GM21526 (cell line): ENCODE results near the gene VGLL4.
"Not testable (repeated sequence)": the region's sequence is repeated elsewhere in the genome, so short reads cannot be mapped to it uniquely, and the experiment has no call there.

Experiments
- ATAC-seq: cut with Tn5 transposase; IDR thresholded peaks from one replicate; pipeline ENCODE4 v1.9.1; 2021; ENCODE audit warnings: moderate library complexity; ENCODE audit not compliant: unreplicated experiment, low FRiP score

The VGLL4 gene

DNA sequence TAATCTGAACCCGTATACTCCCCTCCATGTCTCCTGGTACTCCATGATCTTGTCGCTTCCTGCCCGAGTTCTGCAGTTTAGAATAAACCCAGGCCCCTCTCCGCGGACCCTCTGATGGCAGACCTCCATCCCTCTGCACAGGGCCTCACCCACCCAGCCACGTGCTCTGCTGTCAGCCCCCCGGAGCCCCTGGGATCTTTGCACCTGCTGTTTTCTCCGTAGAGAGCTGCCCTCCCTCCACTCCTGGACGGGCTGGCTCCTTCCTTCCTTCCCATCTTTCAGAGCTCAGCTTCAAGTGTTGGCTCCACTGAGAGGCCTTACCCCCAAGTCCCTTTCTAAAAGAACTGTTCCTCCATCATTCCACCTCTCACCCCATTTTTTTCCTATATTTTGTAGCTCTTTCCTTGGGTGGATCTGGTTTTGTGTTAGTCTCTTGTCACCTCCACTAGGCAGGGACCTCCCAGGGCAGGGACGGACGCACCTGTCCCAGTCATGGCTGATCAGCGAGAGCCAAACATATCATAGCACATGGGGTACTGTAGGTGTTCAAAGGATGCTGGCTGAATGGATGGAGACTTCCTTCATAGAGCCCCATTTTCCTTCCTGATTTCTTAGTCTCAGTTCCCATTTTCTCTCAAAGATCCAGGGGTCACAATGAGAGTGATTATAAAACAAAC is 106.6 kb downstream of the VGLL4 start:
- no peak for ATAC-seq

DNA sequence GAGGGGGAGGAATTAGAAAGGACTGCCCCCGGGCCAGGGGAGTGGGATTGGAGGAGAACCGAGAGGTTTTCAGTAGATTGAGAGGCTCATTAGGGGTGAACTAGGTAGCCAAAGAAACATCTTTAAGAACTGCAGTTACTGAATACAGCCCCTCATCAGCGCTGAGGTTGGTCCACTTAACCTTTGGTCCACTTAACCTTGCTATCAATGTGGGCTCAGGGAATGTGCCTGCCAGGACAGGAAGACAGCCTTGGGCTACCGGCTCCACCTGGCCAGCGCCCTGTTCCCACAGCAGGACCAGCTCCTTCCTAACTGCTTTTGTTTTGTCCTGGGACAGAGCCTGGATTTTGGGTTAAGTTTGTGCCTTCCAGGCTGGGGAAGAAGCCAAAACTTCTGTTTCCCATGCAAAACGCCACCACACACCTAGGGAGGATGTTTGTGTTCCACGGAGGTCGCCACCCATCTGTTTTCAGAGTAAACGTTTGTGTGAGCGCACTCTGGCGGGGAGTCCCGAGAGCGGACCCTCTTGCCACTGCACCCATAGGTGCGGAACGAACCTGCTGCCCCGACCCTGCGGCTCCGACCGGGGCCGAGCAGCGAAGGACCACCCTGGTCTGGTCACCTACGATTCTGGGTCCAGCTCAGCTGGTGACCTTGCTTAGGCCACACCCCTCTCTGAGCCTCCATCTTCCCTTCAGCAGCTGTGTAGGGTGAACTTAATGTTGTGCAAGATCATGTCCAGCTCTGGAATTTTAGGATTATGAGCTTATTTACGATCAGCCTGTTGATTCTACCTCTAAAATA is 107.4 kb downstream of the VGLL4 start:
- no peak for ATAC-seq

DNA sequence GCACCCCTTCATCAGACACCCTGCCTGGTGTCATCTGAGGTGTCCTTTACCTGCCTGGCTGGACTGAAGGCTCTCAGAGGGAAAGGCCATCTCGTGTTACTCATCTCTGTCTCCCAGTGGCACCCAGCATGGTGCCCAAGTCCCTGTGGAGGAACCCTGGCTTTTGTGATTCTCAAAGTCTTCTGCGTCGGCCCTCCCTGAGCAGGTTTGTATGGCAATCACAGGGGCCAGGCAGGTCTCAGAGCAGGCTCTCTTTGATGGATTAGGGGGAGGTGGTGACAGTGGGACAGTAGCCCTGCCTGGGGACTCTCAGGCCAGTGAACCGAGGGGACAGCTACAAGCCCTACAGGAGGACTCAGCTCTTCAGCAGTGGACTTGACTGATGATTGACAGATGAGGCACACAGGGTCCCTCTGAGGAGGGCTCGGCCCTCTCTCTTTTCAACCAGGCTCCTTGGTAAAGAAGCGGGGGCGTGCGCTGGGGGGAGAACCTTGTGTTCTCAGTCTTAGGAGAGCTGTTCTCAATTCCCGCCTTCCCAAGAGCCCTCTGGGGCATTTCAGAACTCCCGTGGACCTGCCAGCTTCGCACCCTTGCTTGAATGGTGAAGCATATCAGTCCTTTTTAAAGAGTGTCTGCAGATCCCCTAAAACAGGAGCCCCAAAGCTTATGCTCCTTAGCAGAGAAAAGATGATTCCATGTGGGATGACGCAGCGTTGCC is 108.3 kb downstream of the VGLL4 start:
- ATAC-seq: no peak

DNA sequence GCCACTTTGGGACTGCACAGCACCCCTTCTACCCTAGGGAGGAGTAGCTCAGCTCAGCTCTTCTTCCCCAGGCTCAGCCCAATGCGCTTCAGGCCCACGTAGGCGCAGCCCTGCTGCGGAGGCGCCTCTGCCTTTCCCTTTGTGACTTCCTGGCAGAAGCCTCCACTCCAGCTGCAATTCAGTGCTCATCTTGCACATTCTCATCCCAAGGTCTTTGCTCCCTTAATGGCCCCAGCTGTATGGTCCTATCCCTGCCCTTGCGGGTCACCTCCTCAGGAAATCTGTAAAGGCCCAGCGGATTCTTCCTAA is 109.0 kb downstream of the VGLL4 start:
- ATAC-seq: no peak

DNA sequence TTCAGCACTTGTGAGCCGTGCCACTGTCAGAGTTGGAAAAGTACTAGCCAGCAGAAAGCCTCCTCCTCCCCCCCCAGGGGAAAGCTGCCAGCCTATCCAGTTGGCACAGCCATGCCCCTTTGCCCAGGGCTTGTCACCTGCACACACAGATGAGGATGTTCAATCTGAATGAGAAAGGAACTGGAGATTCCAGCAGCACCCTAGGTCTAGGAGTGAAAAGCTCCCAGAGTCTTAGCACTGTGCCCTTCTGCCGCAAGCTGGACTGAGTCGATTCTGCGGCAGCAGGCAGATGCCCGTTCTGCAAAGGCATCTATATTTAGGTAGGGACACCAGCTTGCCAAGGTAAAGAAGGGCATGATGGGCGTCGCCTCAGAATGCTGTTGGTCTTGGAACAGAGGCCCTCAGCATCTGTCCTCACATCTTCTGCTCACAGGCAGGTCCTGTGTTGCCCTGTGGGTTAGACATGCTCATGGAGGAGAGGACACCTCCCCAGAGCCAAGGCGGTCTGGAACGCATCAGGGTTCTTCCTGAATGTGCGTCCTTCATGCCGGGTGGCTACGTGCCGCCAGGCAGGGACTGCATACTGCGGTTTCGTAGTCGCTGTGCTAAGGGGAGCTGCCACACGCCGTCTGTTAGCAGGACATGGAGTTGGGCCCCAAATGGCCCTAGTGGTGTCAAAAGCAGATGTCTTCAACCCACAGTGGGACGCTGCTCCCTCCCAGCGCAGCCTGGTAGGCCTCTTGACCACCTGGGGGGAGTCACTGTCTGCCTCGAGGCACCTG is 109.5 kb downstream of the VGLL4 start:
- no peak for ATAC-seq

DNA sequence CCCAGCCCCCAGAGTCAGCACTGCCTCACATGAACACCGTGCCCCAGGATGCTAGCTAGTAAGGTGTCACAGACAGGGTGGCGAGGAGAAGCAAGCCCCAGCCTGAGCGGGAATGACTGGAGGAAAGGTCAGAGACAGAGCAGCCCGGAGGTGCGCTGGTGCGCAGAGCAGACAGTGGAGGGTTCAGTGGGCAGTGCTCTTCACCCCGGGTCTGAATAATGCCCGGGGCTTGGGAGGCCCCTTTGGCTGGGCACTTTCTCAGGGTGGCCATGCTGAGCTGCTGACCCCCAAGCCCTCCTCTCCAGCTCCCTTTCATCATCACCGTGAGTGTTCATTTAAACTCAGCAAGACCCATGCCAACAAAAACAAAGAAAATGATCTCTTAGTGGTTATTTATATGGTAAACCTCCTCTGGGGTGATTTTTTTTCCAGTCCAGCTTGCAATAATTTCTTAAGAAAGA is 110.8 kb downstream of the VGLL4 start:
- ATAC-seq: no peak

DNA sequence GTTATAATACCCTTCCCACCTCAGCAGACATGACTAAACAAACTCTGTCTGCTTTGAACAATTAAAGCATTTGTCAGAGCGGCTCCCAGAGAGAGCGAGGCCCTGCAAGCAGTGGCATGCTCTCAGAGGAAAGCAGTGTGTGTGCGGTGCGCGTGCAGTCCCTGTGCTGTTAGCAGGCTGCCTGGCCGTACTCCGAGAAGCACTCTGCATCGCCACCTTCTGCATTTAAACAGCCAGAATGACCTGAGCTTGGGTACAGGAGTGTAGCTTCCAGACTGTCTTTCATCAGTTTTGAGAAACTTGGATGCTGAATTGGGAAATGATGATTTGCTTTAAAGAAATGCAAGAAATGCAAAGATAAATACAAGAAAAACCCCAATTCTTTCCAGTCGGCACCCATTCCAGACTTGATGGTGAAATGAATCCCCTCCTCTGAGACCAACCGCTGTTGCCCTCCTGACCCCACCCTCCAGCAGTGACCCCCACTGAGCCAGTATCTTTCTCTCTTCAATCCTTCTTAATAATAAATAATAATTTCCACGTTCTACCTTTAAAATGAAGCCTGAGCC is 113.5 kb downstream of the VGLL4 start:
- no peak for ATAC-seq

DNA sequence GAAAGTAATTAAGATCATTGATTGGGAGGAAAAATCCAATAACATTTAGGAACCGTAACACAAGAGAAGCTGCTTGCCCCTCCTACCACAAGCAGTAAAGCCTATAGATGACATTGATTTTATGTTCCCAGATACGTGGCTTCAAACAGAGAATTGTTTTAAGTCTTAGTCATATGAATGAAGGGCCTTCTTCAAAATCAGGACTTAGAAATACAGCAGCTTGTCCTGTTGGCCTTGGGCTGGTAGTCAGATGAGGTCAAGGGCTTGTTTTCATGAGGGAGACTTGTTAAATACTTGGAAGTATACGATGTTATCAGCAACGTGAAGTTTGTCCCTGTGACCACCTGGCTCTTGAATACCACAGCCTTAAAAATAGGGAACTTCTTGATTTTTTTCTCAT is 114.4 kb downstream of the VGLL4 start:
- no peak for ATAC-seq

DNA sequence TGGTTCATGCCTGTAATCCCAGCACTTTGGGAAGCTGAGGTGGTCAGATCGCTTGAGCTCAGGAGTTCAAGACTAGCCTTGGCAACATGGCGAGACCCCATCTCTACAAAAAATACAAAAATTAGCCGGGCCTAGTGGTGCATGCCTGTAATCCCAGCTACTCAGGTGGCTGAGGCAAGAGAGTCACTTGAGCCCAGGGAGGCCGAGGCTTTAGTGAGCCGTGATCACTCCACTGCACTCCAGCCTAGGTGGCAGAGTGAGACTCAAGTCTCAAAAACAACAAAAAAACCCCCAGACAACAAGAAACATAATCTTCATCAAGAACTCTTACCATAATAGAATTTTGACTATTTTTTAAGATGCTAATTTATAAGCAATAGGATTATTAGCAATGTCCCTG is 117.6 kb downstream of the VGLL4 start:
- not testable (repeated sequence) for ATAC-seq

DNA sequence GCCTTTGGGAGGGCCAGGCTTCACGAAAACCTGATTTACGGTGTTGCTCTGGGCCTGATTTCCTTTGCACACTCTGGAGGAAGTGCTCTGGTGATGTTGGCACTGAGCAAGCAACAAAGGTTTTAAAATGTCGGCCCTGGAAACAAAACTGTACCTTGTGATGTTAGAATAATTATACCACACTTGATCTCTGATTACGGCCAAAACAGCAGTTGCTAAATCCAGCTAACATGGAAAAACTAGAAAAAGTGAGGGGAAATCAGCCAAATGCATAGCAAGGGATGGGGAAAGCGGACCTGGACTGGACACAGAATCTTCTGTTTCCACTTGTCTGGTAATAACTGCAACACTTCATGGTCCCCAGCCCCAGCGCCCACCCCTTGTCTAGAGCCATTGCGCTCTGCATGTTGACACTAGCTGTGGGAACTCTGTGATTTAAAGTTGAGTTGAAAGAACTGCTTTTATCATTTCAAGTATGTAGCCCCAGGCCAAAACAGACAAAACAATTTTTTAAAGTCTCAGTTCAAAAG is 120.1 kb downstream of the VGLL4 start:
- no peak for ATAC-seq

DNA sequence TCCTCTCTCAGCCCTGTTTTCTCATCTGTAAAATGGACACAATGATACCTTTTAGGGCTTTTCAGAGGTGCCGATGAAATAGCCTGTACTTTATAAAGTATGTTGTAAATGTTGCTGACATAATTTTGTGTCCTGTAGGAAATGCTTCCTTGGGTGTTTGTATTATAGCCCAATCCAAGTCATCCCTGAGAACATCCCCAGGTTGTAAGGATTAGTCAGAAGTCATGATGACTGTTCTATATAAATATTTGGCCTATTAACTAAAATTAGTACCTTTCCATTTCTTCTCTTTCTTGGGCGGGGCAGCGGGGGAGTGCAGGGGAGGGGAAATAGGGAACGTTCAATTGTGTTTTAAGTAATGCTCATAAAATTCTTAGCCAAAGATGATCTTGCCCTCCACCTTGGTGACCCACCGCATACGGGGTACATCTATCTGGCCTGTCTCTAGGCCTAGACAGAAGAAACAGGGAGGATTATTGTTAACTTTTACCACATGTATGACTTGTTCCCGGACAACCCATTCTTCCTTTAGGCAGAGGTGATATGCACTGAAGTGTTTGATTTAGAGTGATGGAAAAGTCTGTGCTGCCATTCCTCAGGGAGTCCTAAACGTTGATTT is 120.7 kb downstream of the VGLL4 start:
- ATAC-seq: no peak

DNA sequence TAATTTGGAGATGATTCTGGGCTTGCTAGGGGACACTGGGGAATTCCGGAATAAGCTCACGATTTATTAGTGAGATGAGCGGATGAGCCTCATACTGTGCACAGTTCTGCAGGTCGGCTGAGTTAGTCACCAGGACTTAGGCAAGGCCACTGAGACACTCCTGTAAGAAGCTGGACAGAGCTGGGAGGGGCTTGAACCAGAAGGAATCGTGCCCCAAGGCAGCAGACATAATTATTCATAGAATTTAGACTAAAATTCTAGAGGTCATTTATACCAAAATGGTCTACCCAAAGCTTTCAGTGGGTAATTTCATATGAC is 121.4 kb downstream of the VGLL4 start:
- ATAC-seq: no peak

DNA sequence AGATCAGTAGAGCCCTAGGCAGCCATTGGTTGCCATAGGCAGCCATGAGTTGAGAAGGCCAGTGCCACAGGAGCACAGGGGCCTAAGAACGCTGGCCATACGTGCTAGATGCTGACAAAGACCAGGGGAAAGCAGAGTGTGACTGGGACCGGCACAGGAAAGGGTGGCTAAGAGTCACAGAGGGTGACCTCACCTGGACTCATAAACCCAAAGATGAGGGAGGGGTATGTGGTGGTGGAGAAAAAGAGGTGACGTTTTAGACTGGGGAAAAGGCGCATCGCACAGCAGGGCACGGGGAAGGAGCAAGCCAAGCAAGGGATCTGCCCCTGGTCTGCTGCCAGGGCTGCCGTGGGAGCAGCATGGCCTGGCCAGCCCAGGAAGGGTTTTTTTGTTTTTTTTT is 122.5 kb downstream of the VGLL4 start:
- ATAC-seq: no peak

DNA sequence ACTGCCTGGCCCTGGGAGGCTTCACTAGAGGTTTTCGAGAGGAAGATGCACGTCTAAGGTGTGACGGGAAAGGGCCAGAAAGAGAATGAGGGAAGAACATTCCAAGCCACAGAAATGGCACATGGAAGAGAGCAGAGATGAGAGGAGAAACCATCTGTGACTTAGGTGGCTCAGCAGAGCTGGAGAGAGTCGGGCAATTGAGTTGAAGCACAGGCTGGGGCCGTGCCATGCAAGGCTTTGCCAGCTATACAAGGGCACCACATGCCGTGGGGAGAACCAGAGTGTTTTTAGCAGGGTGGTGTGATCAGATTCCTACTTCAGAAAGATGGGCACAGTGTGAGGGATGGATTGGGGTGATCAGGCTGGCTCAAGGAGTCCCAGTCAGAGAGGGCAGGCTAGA is 126.1 kb downstream of the VGLL4 start:
- no peak for ATAC-seq

DNA sequence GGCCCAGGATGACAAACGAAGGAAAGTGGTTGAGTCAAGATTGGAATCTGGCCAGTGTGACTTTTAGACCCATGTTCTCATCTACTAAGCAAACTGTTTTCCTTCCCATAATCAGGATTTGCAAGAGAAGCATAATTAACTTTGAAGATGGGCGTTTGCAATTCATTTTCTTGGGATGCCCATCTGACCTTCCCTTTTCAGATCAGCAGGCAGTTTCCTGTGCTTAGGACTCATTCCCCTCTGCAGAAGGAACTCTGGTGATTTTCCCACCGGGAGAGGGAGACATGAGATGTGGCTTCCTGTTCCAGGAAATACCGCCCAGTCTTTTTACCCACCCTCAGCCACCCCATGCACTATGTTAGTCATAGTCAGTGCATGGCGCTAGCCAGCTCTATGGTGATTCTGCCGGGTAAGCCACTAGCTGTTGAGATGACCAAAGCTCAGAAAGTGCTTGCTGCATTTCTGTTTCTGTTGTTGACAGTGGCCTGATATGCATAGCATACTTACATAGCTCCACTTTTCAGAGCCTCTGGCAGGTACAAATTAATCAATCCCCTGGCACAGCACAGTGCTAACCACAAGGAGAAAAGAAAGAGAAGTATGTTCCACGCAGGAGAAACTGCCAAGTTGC is 129.4 kb downstream of the VGLL4 start:
- ATAC-seq: no peak

DNA sequence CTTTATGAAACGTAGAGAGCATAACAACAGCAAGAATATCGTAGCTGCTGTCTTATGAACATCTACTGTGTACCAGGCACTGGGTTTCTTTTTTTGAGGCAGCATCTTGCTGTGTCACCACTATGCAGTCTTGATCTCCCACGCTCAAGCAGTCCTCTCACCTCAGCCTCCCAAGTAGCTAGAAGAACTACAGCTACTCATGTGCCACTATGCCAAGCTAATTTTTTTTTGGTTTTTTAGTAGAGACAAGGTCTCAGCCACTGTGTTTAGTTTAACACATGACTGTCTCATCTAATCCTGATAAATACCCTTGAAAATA is 129.9 kb downstream of the VGLL4 start:
- no peak for ATAC-seq

DNA sequence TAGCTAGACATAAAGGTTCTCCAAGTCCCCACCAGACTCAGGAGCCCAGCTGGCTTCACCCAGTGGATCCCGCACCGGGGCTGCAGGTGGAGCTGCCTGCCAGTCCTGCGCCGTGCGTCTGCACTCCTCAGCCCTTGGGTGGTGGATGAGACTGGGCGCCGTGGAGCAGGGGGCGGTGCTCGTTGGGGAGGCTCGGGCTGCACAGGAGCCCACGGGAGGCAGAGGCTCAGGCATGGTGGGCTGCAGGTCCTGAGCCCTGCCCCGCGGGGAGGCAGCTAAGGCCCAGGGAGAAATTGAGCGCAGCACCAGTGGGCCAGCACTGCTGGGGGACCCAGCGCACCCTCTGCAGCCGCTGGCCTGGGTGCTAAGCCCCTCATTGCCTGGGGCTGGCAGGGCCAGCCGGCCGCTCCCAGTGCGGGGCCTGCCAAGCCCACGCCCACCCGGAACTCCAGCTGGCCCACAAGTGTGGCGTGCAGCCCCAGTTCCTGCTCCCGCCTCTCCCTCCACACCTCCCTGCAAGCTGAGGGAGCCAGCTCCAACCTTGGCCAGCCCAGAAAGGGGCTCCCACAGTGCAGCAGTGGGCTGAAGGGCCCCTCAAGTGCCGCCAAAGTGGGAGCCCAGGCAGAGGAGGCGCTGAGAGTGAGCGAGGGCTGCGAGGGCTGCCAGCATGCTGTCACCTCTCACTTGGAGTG is 130.4 kb downstream of the VGLL4 start:
- not testable (repeated sequence) for ATAC-seq

DNA sequence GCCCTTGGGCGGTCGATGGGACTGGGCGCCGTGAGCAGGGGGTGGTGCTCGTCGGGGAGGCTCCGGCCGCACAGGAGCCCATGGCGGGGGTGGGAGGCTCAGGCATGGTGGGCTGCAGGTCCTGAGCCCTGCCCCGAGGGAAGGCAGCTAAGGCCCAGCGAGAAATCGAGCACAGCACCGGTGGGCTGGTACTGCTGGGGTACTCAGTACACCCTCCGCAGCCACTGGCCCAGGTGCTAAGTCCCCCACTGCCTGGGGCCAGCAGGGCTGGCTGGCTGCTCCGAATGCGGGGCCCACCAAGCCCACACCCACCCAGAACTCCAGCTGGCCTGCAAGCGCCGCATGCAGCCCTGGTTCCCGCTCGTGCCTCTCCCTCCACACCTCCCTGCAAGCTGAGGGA is 132.1 kb downstream of the VGLL4 start:
- not testable (repeated sequence) for ATAC-seq

DNA sequence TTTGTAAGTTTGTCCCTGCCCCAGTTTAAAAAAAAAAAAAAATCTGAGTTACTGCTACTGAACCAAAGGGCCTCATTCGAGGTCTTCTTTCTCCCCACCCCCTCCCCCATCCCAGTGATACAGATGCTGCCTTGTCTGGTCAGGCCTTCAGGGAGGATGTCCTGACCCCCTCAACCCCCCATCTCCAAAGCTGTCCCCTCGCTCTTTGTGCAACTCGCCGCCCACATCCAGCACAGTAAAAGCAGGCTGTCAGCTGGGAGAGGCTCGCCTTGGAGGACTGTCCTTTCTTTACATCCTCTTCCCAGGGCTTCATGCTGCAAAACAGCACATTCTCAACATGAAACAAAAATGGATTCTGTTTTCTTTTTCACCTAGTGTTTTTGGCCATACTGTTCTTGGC is 133.4 kb downstream of the VGLL4 start:
- no peak for ATAC-seq
